IPS-18c (cell line): ENCODE data around the gene RCOR1.

ENCODE experiments used
- H3K4me3 ChIP-seq: 2 replicates; pipeline ENCODE4 v1.7.0; 2013; ENCODE audit warnings: low read depth, mild to moderate bottlenecking, low read length, moderate library complexity; ENCODE audit not compliant: insufficient read depth
- H3K9me3 ChIP-seq: one replicate; pipeline ENCODE4 v1.6.1; 2013; ENCODE audit warnings: mild to moderate bottlenecking, low read length, moderate library complexity; ENCODE audit not compliant: control insufficient read depth, insufficient read depth

RCOR1 gene

DNA sequence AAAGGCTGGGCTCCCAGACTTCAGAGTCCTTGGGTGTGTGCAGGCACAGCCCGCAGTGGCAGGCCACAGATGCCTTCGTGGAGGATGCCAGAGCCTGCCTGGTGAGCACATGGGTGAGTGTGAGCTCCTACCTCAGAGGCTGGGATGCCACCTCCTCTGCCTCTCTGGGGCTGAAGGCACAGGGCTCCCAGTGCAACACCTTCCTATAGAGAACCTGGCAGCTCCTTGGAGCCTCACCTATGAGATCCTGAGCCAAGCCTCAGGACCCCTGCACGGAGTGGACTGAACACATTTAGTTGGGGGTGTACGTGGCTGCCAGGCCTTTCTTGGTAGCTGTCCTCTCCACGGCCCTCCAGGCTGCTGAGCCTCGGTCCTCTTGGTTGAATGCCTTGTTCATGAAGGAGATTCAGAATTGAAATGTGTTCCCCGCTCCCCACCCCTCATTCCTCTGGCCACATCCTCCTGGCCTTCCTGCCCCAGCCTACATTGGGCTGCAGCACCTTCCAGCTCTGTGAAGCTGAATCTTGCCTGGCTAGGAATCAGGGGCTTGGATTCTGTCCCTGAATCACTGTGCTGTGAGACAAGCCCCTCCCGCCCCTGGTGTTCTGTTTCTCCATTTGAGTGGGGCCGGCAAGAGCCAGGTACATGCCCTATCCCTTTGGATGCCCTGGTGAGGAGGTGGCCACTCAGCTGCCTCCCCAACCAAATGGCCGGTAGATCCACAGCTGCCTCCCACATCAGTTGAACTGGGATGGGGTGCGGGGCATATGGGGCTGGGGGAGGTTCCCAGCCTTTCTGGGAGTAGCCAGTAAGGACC, 146.1 kb downstream of the RCOR1 start:
- Histone ChIP-seq H3K4me3 (no peak overlapping the region), H3K9me3 (no peaks in the 10 kb centered on the region)

GRCh38 chr14:102739190-102739469, 146.7 kb downstream of the RCOR1 start:
- no peak overlapping the region for H3K4me3 ChIP-seq
- H3K9me3 ChIP-seq: no peaks in the 10 kb centered on the region

- H3K4me3 ChIP-seq: no peak overlapping the region
- H3K9me3 ChIP-seq: no peaks in the 10 kb centered on the region
Measured at GRCh38 chr14:102746634-102747438, 154.4 kb downstream of the RCOR1 start.

GRCh38 chr14:102748806-102749205, 156.4 kb downstream of the RCOR1 start:
- Histone ChIP-seq H3K9me3 (no peaks in the 10 kb centered on the region), H3K4me3 (no peak overlapping the region)

GRCh38 chr14:102749393-102750305, 157.2 kb downstream of the RCOR1 start:
- Histone ChIP-seq H3K9me3 (no peaks in the 10 kb centered on the region), H3K4me3 (no peak overlapping the region)

GRCh38 chr14:102750376-102750775, 157.9 kb downstream of the RCOR1 start:
- no peaks in the 10 kb centered on the region for H3K9me3 ChIP-seq

DNA sequence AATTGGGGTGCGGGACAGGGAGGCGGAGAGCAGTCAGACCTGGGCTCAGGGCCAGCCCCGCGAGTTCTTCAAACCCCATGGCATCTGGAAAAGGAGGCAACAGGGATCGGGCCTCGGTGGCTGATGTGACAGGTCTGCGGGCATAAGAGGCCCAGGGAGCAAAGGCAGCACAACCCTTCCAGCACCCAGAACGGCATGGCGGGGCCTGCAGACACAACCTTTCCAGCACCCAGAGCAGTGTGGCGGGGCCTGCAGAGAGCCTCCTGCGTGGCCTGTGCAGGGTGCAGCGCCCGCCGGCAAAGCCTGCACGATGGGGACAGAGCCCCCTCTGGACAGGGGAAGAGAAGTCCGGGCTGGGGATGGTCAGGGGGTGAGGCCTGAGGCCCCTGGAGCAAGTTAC, 158.6 kb downstream of the RCOR1 start:
- H3K9me3 ChIP-seq: no peaks in the 10 kb centered on the region
- H3K4me3 ChIP-seq: no peak overlapping the region

More at GRCh38 chr14:102750376-102750775, 157.9 kb downstream of the RCOR1 start:
- no peak overlapping the region for H3K4me3 ChIP-seq

- Histone ChIP-seq H3K9me3 (no peaks in the 10 kb centered on the region), H3K4me3 (no peak overlapping the region)
Measured at GRCh38 chr14:102752239-102752847, 159.9 kb downstream of the RCOR1 start.

GRCh38 chr14:102754370-102755262, 162.2 kb downstream of the RCOR1 start:
- Histone ChIP-seq H3K4me3 (no peak overlapping the region), H3K9me3 (no peaks in the 10 kb centered on the region)

GRCh38 chr14:102757646-102758045, 165.2 kb downstream of the RCOR1 start:
- no peak overlapping the region for H3K4me3 ChIP-seq
- H3K9me3 ChIP-seq: no peaks in the 10 kb centered on the region

DNA sequence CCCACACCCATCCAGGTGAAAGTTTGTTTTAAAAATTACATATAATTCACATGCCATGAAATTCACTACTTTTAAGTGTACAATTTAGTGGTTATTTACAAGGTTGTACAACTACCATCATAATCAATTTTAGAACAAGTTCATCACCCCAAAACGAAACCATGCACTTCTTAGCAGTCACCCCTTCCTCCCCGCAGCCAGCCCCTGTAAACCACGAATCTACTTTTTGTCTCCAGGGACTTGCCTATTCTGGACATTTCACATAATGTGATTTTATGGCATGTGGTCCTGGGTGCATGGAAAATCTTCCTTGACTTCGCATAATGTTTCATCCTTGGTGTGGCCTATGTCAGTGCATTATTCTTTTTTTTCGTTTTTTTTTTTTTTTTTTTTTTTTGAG, 165.6 kb downstream of the RCOR1 start:
- H3K4me3 ChIP-seq: no peak overlapping the region

GRCh38 chr14:102759456-102760187, 167.2 kb downstream of the RCOR1 start:
- H3K4me3 ChIP-seq: no peak overlapping the region
- H3K9me3 ChIP-seq: peaks cover 2% of the 10 kb centered on the region

More for the DNA sequence above, 165.6 kb downstream of the RCOR1 start:
- H3K9me3 ChIP-seq: peaks cover 2% of the 10 kb centered on the region

DNA sequence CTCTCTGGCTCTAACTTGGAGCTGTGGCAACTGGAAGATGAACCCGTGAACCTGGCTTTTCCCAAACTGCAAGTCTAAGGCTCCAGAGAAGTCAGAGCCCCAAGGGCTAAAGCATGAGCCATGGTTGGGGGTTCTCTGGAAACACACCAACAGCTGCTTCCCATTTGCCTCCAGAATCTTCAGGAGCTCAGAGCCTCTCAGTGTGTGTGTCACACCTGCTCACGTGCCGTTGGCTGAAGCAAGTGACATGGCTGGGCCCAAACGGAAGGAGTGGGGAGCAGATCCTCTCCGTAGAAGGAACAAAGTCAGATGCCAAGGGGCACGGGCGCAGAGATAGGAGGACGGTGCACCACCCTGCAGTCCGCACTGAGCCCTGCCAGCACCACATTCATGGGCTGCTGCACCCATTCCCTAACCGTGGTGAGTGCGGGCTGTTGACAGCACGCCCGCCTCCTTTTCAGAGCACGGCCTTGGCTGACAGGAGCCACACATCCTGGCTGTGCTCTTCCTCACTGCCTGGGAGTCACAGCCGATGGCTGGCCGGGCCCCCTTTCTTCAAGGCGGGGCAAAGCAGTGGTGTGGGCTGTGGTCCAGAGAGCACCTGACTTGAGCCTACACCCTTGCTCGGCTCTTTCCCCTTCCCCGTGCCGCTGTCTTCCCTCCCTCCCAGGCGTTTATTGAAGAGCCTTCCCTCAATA, 168.2 kb downstream of the RCOR1 start:
- Histone ChIP-seq H3K4me3 (no peak overlapping the region), H3K9me3 (peaks cover 2% of the 10 kb centered on the region)

- no peak overlapping the region for H3K4me3 ChIP-seq
- H3K9me3 ChIP-seq: peaks cover 2% of the 10 kb centered on the region
Measured at GRCh38 chr14:102761206-102761605, 168.8 kb downstream of the RCOR1 start.

DNA sequence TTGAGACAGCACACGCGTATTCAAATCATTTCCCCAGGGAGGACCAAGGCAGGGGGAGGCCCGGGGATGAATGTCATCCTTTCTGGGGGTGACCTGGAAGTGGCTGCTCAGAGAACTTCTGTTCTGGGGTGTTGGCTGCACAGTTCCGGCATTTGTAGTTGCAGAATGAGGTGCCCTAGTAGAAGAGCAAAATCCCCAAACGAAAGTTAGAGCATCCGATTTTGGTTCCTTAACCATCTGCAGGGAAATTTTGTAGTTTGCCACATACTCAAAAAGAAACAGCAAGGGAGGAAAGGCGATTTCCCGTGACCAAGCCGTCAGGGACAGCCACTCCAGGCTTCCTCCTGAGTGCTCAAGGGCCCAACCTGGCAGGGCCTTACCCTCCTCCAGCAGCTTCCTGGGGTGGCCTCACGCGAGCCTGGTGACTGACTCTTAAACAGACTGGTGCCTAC, 171.8 kb downstream of the RCOR1 start:
- peaks cover 2% of the 10 kb centered on the region for H3K9me3 ChIP-seq

More for the DNA sequence above, 171.8 kb downstream of the RCOR1 start:
- no peak overlapping the region for H3K4me3 ChIP-seq
